Testis (tissue), 2 donors: Measurements from ENCODE around the gene ZBTB20.

Experiments used
- CTCF ChIP-seq, 3 experiments: fragments of 450-650 bp in 2 of 3; fragments of 200-600 bp in 1 of 3; sonication (generic) in 1 of 3; IDR thresholded peaks; one replicate each; pipeline ENCODE4 v1.5.1; 2016 to 2019; ENCODE audit warnings: antibody characterized with exemption in 3 of 3, mild to moderate bottlenecking in 2 of 3, moderate library complexity in 1 of 3
- POLR2A ChIP-seq: fragments of 450-650 bp; IDR thresholded peaks from one replicate; pipeline ENCODE4 v1.6.1; 2017; ENCODE audit warnings: antibody characterized with exemption, mild to moderate bottlenecking, moderate library complexity

GRCh38 chr3:114286266-114286665, 860.8 kb downstream of the ZBTB20 start:
- TF ChIP-seq POLR2A (no peak), CTCF (IDR thresholded peaks at IDR 0.05) (no peak)
